Measurements from ENCODE around the gene SMCP. TPM values are rescaled to one million over a fixed set of nuclear protein-coding genes. Genes with fewer than 3 reads are reported as not detected.

The SMCP gene
- total and polyA plus RNA-seq, 4 donors = not detected

DNA sequence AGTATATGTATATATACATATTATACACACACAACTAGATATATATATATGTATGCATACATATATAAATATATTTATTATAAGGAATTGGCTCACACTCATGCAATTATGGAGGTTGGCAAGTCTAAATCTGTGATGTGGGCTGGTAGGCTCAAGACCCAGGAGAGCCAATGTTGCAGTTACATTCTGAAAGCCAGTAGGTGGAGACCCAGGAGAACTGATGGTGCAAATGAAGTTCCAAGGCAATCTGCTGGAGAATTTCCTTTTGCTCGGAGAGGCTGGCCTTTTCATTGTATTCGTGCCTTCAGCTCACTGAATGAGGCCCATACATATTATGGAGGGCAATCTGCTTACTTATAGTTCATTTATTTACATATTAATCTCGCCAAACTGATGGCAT is 39.7 kb downstream of the SMCP start:
- DNase-seq (no peak), ATAC-seq (ENCODE audit: low FRiP score) (no peak)
- H3K4me1 ChIP-seq (ENCODE audit: control insufficient read depth in 1 of 2, insufficient read depth in 2 of 2, low read length in 2 of 2) = no peaks in the 10 kb centered on the region
- no peak overlapping the region for H3K27ac ChIP-seq (ENCODE audit: low read depth in 1 of 2, low read length in 2 of 2)
- 9 to 12% methylated on average over 3 of the region's 3 CpGs for WGBS, 2 donors
- H3K4me3 ChIP-seq (ENCODE audit: low read length in 2 of 2) = no peak overlapping the region
- peaks cover 0 to 2% of the 10 kb centered on the region in 2 donors for H3K27me3 ChIP-seq (ENCODE audit: control insufficient read depth in 1 of 2, insufficient read depth in 2 of 2, low read length in 1 of 2)
- H3K36me3 ChIP-seq (ENCODE audit: control insufficient read depth in 1 of 2, insufficient read depth in 2 of 2, low read length in 1 of 2) = no peaks in the 10 kb centered on the region
- intact Hi-C loops (cut with DNase I) = no loop called here
- H3K9me3 ChIP-seq (ENCODE audit: control insufficient read depth, low read length) = peaks cover 3% of the 10 kb centered on the region

DNA sequence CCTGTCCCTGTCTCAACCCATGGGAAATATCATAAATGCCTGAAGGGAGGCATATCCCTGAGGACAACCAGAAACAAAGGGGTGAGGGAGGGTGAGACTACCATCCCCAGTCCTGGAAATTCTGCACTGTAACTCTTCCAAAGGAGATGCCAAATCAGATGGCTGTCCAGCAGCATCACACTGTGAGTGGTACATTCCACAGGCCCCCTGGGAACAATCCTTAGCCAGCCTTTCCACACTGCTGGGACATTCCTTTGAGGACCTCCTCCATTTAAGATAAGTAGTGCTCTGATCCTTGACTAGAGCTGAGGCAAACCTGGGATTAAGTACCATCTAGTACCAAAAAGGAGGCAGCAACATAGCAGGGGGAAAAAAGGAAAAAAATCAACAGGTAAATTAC is 40.9 kb downstream of the SMCP start:
- H3K27ac ChIP-seq (ENCODE audit: low read depth in 1 of 2, low read length in 2 of 2) = no peak overlapping the region
- ATAC-seq (ENCODE audit: low FRiP score) = no peak
- H3K9me3 ChIP-seq (ENCODE audit: control insufficient read depth, low read length) = peaks cover 3% of the 10 kb centered on the region
- H3K4me1 ChIP-seq (ENCODE audit: control insufficient read depth in 1 of 2, insufficient read depth in 2 of 2, low read length in 2 of 2) = no peaks in the 10 kb centered on the region
- DNase-seq = no peak
- H3K36me3 ChIP-seq (ENCODE audit: control insufficient read depth in 1 of 2, insufficient read depth in 2 of 2, low read length in 1 of 2) = no peaks in the 10 kb centered on the region
- no peak overlapping the region for H3K4me3 ChIP-seq (ENCODE audit: low read length in 2 of 2)
- intact Hi-C loops (cut with DNase I) = no loop called here
- peaks cover 0 to 2% of the 10 kb centered on the region in 2 donors for H3K27me3 ChIP-seq (ENCODE audit: control insufficient read depth in 1 of 2, insufficient read depth in 2 of 2, low read length in 1 of 2)

DNA sequence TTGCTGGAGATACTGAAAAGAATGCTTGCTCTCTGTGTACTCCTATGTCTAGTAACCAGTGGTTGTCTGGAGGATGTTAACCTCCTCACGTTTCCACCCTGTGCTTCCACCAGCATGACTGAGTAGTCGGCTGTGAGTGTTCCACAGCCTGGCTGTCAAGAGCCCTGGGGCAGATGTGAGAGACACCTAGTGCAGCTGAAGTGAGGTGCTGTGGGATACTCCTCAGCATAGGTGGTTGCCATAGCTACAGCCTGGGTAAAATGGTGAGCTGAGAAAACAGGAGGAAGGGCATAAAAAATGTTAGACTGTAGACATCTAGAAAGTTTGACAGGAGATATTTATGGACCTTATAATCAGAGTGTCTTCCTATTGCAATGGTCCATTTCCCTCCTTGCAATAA is 46.1 kb downstream of the SMCP start:
- Histone ChIP-seq H3K27ac (ENCODE audit: low read depth in 1 of 2, low read length in 2 of 2) (no peak overlapping the region), H3K9me3 (ENCODE audit: control insufficient read depth, low read length) (peaks cover 3% of the 10 kb centered on the region), H3K36me3 (ENCODE audit: control insufficient read depth in 1 of 2, insufficient read depth in 2 of 2, low read length in 1 of 2) (no peaks in the 10 kb centered on the region), H3K4me1 (ENCODE audit: control insufficient read depth in 1 of 2, insufficient read depth in 2 of 2, low read length in 2 of 2) (no peaks in the 10 kb centered on the region), H3K4me3 (ENCODE audit: low read length in 2 of 2) (no peak overlapping the region), H3K27me3 (ENCODE audit: control insufficient read depth in 1 of 2, insufficient read depth in 2 of 2, low read length in 1 of 2) (no peaks in the 10 kb centered on the region)
- intact Hi-C loops (cut with DNase I) = loop anchor here in 1 of 2 donors (5.0 kb wide), 1 partner anchor 57 kb away; no protein-coding TSS in a partner anchor
- 51 to 58% methylated on average over 2 of the region's 2 CpGs for WGBS, 2 donors
- no peak for DNase-seq
- ATAC-seq (ENCODE audit: low FRiP score) = no peak

DNA sequence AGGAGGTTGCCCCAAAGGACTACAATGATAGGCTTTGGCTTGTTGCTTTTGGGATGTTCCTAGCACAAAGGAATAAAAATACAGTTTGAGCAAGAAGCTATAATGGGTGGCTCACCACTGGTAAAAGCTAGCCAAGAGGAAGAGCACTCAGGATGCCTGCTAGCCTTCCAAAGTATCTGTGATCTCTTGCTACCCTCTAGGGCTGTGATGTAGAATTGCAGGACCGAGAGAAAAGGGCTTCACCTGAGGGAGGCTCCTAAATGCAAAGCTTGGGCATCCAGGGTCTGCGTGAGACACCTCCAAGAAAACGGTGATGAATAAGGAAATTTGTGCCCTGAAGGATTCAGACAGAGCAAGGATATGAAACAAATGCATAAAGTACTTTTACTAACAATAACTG is 48.0 kb downstream of the SMCP start:
- ATAC-seq (ENCODE audit: low FRiP score) = no peak
- Histone ChIP-seq H3K4me3 (ENCODE audit: low read length in 2 of 2) (no peak overlapping the region), H3K27ac (ENCODE audit: low read depth in 1 of 2, low read length in 2 of 2) (no peak overlapping the region), H3K4me1 (ENCODE audit: control insufficient read depth in 1 of 2, insufficient read depth in 2 of 2, low read length in 2 of 2) (no peaks in the 10 kb centered on the region), H3K27me3 (ENCODE audit: control insufficient read depth in 1 of 2, insufficient read depth in 2 of 2, low read length in 1 of 2) (no peaks in the 10 kb centered on the region), H3K36me3 (ENCODE audit: control insufficient read depth in 1 of 2, insufficient read depth in 2 of 2, low read length in 1 of 2) (no peaks in the 10 kb centered on the region), H3K9me3 (ENCODE audit: control insufficient read depth, low read length) (peaks cover 3% of the 10 kb centered on the region)
- intact Hi-C loops (cut with DNase I) = no loop called here
- 71 to 73% methylated on average over 3 of the region's 3 CpGs for WGBS, 2 donors
- no peak for DNase-seq

DNA sequence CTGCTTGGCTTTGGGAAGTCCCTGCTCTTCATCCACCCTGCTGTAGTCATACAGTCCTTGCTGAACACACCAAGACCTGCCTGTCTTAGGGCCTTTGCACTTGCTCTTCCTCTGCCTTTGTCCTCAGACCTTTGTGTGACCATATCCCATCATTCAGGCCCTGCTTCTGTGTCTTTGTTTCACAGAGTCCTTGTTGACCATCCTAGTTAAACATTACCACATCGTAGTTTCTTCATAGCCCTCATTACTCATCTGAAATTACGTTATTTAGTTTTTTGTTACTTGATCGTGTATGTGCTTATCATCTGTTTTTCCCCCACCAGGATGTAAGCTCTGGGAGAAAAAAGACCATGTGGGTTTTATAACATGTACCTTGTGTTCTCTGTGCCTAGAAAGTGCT is 50.5 kb downstream of the SMCP start:
- Histone ChIP-seq H3K27ac (ENCODE audit: low read depth in 1 of 2, low read length in 2 of 2) (no peak overlapping the region), H3K9me3 (ENCODE audit: control insufficient read depth, low read length) (peaks cover 3% of the 10 kb centered on the region), H3K27me3 (ENCODE audit: control insufficient read depth in 1 of 2, insufficient read depth in 2 of 2, low read length in 1 of 2) (no peaks in the 10 kb centered on the region), H3K36me3 (ENCODE audit: control insufficient read depth in 1 of 2, insufficient read depth in 2 of 2, low read length in 1 of 2) (no peaks in the 10 kb centered on the region), H3K4me1 (ENCODE audit: control insufficient read depth in 1 of 2, insufficient read depth in 2 of 2, low read length in 2 of 2) (no peaks in the 10 kb centered on the region), H3K4me3 (ENCODE audit: low read length in 2 of 2) (no peak overlapping the region)
- no peak for DNase-seq
- ATAC-seq (ENCODE audit: low FRiP score) = no peak
- 85 to 87% methylated on average over 3 of the region's 3 CpGs for WGBS, 2 donors
- intact Hi-C loops (cut with DNase I) = no loop called here

DNA sequence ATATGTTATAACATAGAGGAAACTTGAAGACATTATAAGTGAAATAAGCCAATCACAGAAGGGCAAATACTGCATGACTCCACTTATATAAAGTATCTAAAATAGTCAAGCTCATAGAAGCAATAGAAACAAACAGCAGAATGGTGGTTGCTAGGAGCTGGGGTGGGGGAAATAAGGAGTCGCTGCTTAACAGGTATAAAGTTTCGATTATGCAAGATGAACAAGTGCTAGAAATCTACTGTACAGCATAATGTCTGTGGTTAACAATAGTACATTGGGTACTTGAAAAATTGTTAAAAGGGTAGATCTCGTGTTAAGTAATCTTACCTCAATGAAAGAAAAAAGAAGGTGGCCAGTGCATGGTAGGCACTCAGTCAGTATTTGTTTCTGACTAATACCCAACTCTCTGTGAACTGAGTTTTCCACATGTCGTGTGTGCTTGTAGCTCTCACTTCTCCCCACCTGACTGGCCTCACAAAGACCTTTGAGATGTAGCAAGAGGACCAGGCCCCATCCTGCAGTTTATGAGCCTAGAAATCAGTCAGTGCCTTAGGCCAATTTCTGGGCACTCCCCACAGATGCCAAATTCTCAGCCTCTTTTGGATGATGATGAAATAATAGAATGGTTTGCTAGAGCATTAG is 54.2 kb downstream of the SMCP start:
- H3K4me1 ChIP-seq (ENCODE audit: control insufficient read depth in 1 of 2, insufficient read depth in 2 of 2, low read length in 2 of 2) = no peaks in the 10 kb centered on the region
- DNase-seq = no peak
- 65 to 71% methylated on average over 4 of the region's 4 CpGs for WGBS, 2 donors
- H3K27me3 ChIP-seq (ENCODE audit: control insufficient read depth in 1 of 2, insufficient read depth in 2 of 2, low read length in 1 of 2) = no peaks in the 10 kb centered on the region
- ATAC-seq (ENCODE audit: low FRiP score) = no peak
- H3K9me3 ChIP-seq (ENCODE audit: control insufficient read depth, low read length) = peaks cover 2% of the 10 kb centered on the region
- intact Hi-C loops (cut with DNase I) = no loop called here
- H3K27ac ChIP-seq (ENCODE audit: low read depth in 1 of 2, low read length in 2 of 2) = no peak overlapping the region
- H3K36me3 ChIP-seq (ENCODE audit: control insufficient read depth in 1 of 2, insufficient read depth in 2 of 2, low read length in 1 of 2) = no peaks in the 10 kb centered on the region
- no peak overlapping the region for H3K4me3 ChIP-seq (ENCODE audit: low read length in 2 of 2)

DNA sequence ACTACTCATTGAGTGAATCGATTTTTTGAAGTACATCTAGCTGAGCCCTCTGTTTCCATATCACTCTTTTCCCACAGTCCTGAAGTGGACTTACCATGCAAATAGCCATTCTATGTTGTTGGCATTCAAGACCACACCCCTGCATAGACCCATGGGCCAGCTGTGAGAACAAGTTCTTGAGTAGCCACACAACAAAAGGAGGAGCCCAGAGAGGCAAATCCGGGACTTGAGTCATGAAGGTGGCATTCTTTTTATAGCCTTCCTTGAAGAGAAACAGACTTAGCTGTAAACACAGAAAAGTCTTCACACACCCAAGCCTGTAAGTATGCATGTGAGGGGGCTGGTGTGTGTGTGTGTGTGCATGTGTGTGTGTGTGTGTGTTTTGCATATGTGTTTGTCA is 55.1 kb downstream of the SMCP start:
- Histone ChIP-seq H3K4me3 (ENCODE audit: low read length in 2 of 2) (no peak overlapping the region), H3K36me3 (ENCODE audit: control insufficient read depth in 1 of 2, insufficient read depth in 2 of 2, low read length in 1 of 2) (no peaks in the 10 kb centered on the region), H3K27me3 (ENCODE audit: control insufficient read depth in 1 of 2, insufficient read depth in 2 of 2, low read length in 1 of 2) (no peaks in the 10 kb centered on the region), H3K9me3 (ENCODE audit: control insufficient read depth, low read length) (peaks cover 2% of the 10 kb centered on the region), H3K27ac (ENCODE audit: low read depth in 1 of 2, low read length in 2 of 2) (no peak overlapping the region), H3K4me1 (ENCODE audit: control insufficient read depth in 1 of 2, insufficient read depth in 2 of 2, low read length in 2 of 2) (no peaks in the 10 kb centered on the region)
- 56 to 67% methylated on average over 2 of the region's 2 CpGs for WGBS, 2 donors
- ATAC-seq (ENCODE audit: low FRiP score) (no peak), DNase-seq (no peak)
- intact Hi-C loops (cut with DNase I) = no loop called here

Other genes starting within 250 kb of the SMCP start
- not detected for gene LCE2D, start 214.9 kb upstream of the SMCP start, total RNA-seq
- gene LCE2D, start 214.9 kb upstream of the SMCP start, polyA plus RNA-seq = not detected
- gene LCE2C, start 203.0 kb upstream of the SMCP start, total RNA-seq = not detected
- gene LCE2C, start 203.0 kb upstream of the SMCP start, polyA plus RNA-seq = not detected
- not detected for gene LCE2B, start 192.2 kb upstream of the SMCP start, total RNA-seq
- gene LCE2B, start 192.2 kb upstream of the SMCP start, polyA plus RNA-seq = not detected
- not detected for gene LCE2A, start 180.0 kb upstream of the SMCP start, total RNA-seq
- gene LCE2A, start 180.0 kb upstream of the SMCP start, polyA plus RNA-seq = not detected
- not detected for gene LCE4A, start 170.2 kb upstream of the SMCP start, total RNA-seq
- not detected for gene LCE4A, start 170.2 kb upstream of the SMCP start, polyA plus RNA-seq
- gene KPRP, start 120.3 kb upstream of the SMCP start, total RNA-seq = not detected
- not detected for gene KPRP, start 120.3 kb upstream of the SMCP start, polyA plus RNA-seq
- gene LCE1F, start 103.2 kb upstream of the SMCP start, total RNA-seq = not detected
- not detected for gene LCE1F, start 103.2 kb upstream of the SMCP start, polyA plus RNA-seq
- not detected for gene LCE1E, start 92.1 kb upstream of the SMCP start, total RNA-seq
- not detected for gene LCE1E, start 92.1 kb upstream of the SMCP start, polyA plus RNA-seq
- not detected for gene LCE1D, start 81.6 kb upstream of the SMCP start, total RNA-seq
- not detected for gene LCE1D, start 81.6 kb upstream of the SMCP start, polyA plus RNA-seq
- gene LCE1C, start 71.7 kb upstream of the SMCP start, total RNA-seq = not detected
- gene LCE1C, start 71.7 kb upstream of the SMCP start, polyA plus RNA-seq = not detected
- not detected for gene LCE1B, start 66.4 kb upstream of the SMCP start, total RNA-seq
- not detected for gene LCE1B, start 66.4 kb upstream of the SMCP start, polyA plus RNA-seq
- gene LCE1A, start 50.8 kb upstream of the SMCP start, total RNA-seq = not detected
- not detected for gene LCE1A, start 50.8 kb upstream of the SMCP start, polyA plus RNA-seq
- not detected for gene LCE6A, start 35.5 kb upstream of the SMCP start, total RNA-seq
- not detected for gene LCE6A, start 35.5 kb upstream of the SMCP start, polyA plus RNA-seq
- not detected for gene LCE7A, start 18.3 kb upstream of the SMCP start, total RNA-seq
- gene LCE7A, start 18.3 kb upstream of the SMCP start, polyA plus RNA-seq = not detected
- gene IVL, start 30.2 kb downstream of the SMCP start, total RNA-seq = not detected
- gene IVL, start 30.2 kb downstream of the SMCP start, polyA plus RNA-seq = under 1 TPM; 0.13 TPM
- gene SPRR5, start 68.9 kb downstream of the SMCP start, total RNA-seq = not detected
- gene SPRR5, start 68.9 kb downstream of the SMCP start, polyA plus RNA-seq = not detected
- not detected for gene SPRR4, start 92.3 kb downstream of the SMCP start, total RNA-seq
- not detected for gene SPRR4, start 92.3 kb downstream of the SMCP start, polyA plus RNA-seq
- not detected for gene SPRR1A, start 105.8 kb downstream of the SMCP start, total RNA-seq
- not detected for gene SPRR1A, start 105.8 kb downstream of the SMCP start, polyA plus RNA-seq
- under 1 TPM in 1 of 2 donors, not detected in 1; 0.75 TPM for gene SPRR3, start 123.4 kb downstream of the SMCP start, total RNA-seq
- 10 to 100 TPM in 1 of 2 donors, 1 to 10 TPM in 1; 8.2 to 14.9 TPM for gene SPRR3, start 123.4 kb downstream of the SMCP start, polyA plus RNA-seq
- not detected for gene SPRR1B, start 152.9 kb downstream of the SMCP start, total RNA-seq
- 1 to 10 TPM in 1 of 2 donors, under 1 TPM in 1; 0.74 to 1.9 TPM for gene SPRR1B, start 152.9 kb downstream of the SMCP start, polyA plus RNA-seq
- gene SPRR2D, start 162.8 kb downstream of the SMCP start, total RNA-seq = not detected
- 1 to 10 TPM in 1 of 2 donors, under 1 TPM in 1; 0.56 to 2.6 TPM for gene SPRR2D, start 162.8 kb downstream of the SMCP start, polyA plus RNA-seq
- gene SPRR2A, start 179.2 kb downstream of the SMCP start, total RNA-seq = not detected
- gene SPRR2A, start 179.2 kb downstream of the SMCP start, polyA plus RNA-seq = 1 to 10 TPM in 1 of 2 donors, under 1 TPM in 1; 0.95 to 6.0 TPM
- gene SPRR2B, start 193.3 kb downstream of the SMCP start, total RNA-seq = not detected
- gene SPRR2B, start 193.3 kb downstream of the SMCP start, polyA plus RNA-seq = not detected
- gene SPRR2E, start 216.2 kb downstream of the SMCP start, total RNA-seq = not detected
- gene SPRR2E, start 216.2 kb downstream of the SMCP start, polyA plus RNA-seq = under 1 TPM; 0.75 to 0.77 TPM
- gene SPRR2F, start 235.2 kb downstream of the SMCP start, total RNA-seq = not detected
- gene SPRR2F, start 235.2 kb downstream of the SMCP start, polyA plus RNA-seq = not detected

All from aorta (tissue), 5 donors.